IPS-11a (cell line): Measurements from ENCODE around the gene ZNF207.
A peak's percentile ranks its signal among the peaks of the same experiment; 100 is the strongest.

Source experiments
- H3K4me3 ChIP-seq: one replicate; pipeline ENCODE4 v1.5.1; 2013; ENCODE audit warnings: low read depth, low read length, control low read depth

The ZNF207 gene

GRCh38 chr17:32335046-32335445 lies 14.9 kb upstream of the ZNF207 start:
- H3K4me3 ChIP-seq, result no peak overlapping the region

DNA sequence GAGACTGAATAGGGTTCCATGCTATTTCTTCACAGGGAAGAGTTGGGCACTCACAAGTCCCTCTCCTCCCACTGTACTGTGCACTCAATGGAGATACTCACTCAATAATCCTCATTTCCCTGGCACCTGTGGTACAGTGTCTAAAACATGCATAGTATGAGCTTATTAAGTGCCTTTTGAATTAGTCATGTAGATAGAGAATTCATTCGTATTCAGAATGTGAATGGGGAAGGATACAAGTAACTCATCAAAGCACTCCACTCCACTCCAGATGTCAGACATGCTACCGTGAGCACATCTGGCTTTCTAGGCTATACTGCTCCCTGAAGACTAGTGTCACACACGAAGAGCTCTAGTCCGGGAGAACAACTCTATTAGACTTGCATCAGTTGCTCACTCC lies 14.3 kb upstream of the ZNF207 start:
- H3K4me3 ChIP-seq, result no peak overlapping the region

GRCh38 chr17:32341141-32341856 lies 8.7 kb upstream of the ZNF207 start:
- peak overlapping the region; percentile 83 for H3K4me3 ChIP-seq

DNA sequence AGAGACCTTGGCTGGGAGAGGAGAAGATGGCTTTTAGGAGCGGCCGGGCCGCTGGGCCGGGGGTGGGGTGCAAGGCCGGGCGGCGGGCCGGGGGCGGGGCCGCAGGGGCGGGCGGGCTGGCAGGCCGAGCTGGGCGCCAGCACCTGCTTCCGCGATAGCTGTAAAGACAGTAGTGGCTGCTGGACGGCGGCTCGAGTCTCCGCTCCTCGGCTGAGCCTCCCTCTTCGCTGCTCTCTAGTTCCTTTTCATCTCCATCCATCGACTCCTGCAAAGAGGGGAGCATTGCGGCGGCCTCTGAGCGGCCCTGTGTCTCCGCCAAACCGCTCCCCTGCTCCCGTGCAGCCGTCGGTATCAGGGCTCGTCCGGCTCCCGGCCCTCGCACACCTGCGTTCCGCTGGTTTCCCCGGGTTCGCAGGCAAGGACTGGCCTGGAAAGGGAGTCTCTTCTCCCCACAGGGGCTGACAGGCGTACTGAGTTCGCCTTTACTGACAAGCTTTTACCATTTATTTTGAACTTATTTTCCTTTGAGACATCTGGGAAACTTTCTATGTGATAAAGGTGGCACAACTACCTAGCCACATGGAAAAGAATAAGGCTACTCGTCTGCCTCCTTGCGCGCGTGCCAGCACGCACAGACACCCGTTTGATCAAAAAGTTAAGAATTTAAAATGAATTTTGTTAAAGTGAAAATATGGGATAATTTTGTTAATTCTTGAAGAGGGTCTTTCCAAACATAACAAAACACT lies 7.9 kb upstream of the ZNF207 start, which contains the start of gene C17orf75:
C17orf75 (minus strand) TSS at position 317 of the 746 bp plus-strand sequence; CDS start at position 283, 34 bp downstream.
- peak within 1 kb of the TSS; percentile 83 for H3K4me3 ChIP-seq

DNA sequence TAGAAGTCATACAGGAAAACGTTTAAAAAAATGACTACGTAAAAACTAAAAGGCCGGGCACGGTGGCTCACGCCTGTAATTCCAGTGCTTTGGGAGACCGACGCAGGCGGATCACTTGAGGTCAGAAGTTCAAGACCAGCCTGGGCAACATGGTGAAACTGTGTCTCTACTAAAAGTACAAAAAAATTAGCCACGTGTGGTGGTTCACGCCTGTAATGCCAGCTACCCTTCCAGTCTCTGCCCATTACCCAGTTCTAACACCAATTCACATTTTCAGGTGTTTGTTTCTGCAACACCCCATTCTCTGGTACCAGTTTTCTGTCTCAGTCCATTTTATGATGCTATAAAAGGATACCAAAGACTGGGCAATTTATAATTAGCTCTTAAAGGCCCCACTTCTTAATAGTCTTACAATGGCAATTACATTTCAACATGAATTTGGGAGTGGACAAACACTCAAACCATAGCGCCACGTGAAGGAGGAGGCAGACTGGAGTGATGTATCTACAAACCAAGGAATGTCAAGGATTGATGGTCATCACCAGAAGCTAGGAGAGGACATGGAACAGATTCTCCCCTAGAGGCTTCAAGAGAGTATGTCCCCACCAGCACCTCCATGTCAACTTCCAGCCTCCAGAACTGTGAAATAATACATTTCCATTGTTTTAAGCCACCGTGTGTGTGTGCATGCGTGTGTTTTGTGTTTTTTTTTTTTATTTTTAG lies 7.2 kb upstream of the ZNF207 start:
- peak overlapping the region; percentile 83 for H3K4me3 ChIP-seq

GRCh38 chr17:32345951-32346600 lies 3.9 kb upstream of the ZNF207 start:
- H3K4me3 ChIP-seq, result no peak overlapping the region

DNA sequence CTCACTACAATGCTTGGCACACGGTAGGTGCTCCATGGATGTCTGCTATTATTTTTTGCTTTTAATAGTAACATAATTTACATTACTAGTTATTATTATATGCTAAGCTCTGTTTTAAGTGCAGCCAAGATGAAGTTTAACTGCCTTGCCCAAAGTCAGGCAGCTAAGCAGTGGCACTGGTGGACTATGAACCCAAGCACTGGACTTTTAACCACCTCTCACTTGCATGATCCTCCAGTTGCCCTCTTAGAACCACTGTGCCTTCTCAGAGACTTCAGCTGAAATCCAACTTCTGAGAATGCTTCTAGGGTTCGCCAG lies 1.5 kb upstream of the ZNF207 start:
- H3K4me3 ChIP-seq, result no peak overlapping the region

DNA sequence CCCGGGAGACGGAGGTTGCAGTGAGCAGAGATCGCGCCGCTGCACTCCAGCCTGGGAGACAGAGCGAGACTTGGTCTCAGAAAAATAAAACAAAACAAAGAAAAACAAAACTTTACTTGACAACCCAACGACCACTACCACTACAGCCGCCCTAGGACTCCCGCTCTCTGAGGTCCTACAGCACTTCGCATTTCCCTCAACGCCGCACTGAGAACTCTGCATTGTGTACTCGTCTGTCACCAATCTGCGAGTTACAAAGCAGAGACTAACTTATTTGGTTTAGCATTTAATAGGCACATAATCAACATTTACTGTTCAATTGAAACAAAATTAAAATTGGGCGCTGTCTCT lies 479 bp upstream of the ZNF207 start:
- H3K4me3 ChIP-seq, result peak overlapping the region; percentile 88

GRCh38 chr17:32350666-32351418 lies 885 bp downstream of the ZNF207 start:
- peak overlapping the region; percentile 88 for H3K4me3 ChIP-seq

DNA sequence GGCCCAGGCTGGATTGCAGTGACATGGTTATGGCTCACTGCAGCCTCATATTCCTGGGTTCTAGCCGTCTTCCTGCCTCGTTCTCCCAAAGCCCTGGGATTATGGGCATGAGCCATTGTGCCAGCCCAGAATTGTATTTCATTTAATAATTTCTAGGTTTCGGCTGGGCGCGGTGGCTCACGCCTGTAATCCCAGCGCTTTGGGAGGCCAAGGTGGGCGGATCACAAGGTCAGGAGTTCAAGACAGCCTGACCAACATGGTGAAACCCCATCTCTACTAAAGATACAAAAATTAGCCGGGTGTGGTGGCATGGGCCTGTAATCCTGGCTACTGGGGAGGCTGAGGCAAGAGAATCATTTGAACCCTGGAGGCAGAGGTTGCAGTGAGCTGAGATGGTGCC lies 2.8 kb downstream of the ZNF207 start:
- H3K4me3 ChIP-seq, result peak overlapping the region; percentile 28

DNA sequence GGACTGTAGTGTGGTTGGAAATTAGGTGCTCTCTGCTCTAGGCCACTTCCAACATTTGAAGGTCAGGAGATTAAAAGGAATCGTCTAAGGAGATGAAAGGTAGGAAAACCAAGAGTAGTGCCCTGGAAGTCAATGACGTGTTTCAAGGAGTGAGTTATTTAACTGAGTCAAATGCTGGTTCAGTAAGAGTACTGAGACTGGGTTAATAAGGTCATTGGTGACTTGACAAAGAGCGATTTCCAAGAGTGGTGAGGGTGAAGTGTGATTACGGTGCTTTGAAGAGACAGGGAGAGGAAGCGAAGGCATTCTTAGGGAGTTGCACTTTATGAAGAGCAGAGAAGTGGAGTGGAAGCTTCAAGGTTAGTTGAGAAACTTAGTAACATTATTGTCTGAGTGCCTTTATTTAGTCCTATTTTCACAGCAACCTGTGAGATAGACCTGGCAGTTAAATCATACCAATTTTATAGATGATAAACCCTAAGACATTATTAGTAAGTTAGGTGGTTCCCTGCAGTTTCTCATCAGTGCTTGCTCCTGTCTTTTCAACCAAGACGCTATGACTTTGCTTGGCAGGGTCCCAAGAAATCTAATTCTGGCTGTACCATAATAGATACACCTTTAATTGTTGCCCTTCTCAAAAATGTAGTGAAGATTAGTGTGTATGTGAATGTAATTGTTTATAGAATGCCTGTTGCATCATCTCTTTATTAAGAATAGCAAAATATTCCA lies 5.9 kb downstream of the ZNF207 start:
- no peak overlapping the region for H3K4me3 ChIP-seq

DNA sequence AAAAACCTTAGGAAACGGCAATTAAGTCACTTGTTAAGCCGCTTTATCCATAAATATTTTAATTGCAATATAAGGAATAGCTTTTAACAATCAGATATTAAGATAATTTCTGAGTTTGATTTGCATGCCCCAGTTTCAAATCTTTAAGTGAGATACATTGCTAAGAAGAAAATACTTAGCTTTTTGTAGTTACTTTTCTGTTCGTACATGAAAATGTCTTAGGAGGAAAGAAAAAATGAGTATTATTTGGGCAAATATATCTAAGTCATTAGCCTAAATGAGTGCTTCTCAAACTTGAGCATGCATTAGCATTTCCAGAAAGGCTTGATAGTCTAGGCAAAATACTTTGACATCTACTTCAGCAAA lies 6.4 kb downstream of the ZNF207 start:
- H3K4me3 ChIP-seq, result no peak overlapping the region

DNA sequence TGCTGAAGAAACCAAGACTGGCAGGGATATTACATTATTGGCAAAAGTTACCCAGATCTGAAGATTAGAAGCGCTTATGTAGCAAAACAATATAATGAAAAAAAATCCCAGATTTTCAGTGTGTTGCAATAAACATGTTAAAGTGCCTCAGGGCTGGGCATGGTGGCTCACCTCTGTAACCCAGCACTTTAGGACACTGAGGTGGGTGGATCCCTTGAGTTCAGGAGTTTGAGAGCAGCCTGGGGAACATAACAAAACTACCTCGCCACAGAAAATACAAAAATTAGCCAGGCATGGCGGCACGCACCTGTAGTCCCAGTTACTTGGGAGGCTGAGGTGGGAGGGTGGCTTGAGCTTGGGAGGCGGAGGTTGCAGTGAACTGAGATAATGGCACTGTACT lies 6.8 kb downstream of the ZNF207 start:
- no peak overlapping the region for H3K4me3 ChIP-seq

GRCh38 chr17:32357615-32358014 lies 7.7 kb downstream of the ZNF207 start:
- H3K4me3 ChIP-seq, result no peak overlapping the region

GRCh38 chr17:32361270-32361669 lies 11.3 kb downstream of the ZNF207 start:
- H3K4me3 ChIP-seq, result no peak overlapping the region

- no peak overlapping the region for H3K4me3 ChIP-seq
Observed at GRCh38 chr17:32370426-32370825, 20.5 kb downstream of the ZNF207 start.

DNA sequence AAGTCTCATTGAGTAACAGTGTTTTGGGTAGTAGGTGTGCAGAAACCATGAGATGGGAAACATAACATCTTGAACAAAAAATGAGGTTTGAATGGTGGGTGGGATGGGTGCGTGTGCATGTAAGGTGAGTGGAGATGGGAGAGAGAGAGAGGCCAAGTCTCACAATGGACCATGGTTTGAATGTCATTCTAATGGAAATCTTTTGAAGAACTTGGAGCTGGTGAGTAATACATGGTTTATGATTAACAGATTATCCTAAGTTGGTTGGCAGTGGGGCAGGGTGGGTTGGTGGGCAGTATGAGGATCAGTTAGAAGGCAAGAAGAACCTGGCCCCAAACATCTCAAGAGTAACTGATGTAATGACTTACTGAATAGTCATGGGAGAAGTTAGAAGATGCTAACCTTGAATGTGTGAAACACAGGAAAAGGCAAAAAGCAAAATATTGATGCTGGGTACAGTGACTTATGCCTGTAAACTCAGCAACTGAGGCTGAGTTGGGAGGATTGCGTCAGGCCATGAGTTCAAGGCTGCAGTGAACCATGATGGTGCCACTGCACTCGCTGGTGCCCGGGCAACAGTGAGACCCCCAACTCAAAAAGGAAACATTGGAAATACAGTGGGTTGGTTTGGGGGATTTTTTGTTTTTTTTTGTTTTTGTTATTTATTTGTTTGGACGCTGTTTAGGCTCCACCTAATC lies 32.7 kb downstream of the ZNF207 start:
- H3K4me3 ChIP-seq, result no peak overlapping the region

DNA sequence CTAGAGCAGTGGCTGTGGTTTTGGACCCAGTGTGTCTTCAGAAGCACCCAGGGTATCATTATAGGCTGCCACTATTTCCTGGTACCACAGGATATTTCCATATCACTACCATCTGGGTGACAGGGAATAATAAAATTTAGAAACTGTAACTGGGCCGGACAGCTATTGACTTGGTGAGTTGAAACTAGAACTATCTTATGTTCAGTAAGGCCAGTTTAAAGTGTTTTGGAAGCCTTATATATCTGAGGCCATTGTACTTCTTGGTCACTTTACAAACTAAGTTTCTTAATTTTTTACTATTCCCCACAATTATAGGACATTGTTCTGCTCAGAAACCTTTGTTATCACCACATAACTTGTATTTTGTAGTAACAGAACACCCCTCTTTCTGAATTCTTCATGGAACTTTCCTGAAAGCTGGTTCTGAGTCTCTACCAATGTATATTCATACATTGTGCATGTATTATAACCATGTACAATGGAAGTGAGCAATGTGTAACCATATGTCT lies 34.0 kb downstream of the ZNF207 start:
- no peak overlapping the region for H3K4me3 ChIP-seq

- H3K4me3 ChIP-seq, result no peak overlapping the region
Observed at GRCh38 chr17:32385121-32385520, 35.2 kb downstream of the ZNF207 start.
